ENCODE data around the gene TSPAN10. TPM values are rescaled to one million over a fixed set of nuclear protein-coding genes. Genes with fewer than 3 reads are reported as not detected.
A peak's percentile ranks its signal among the peaks of the same experiment; 100 is the strongest.
"Not testable (repeated sequence)": the region's sequence is repeated elsewhere in the genome, so short reads cannot be mapped to it uniquely, and the experiment has no call there.

TSPAN10 gene
- total RNA-seq, 1 donor from 2014 or later, result 2.7 TPM

DNA sequence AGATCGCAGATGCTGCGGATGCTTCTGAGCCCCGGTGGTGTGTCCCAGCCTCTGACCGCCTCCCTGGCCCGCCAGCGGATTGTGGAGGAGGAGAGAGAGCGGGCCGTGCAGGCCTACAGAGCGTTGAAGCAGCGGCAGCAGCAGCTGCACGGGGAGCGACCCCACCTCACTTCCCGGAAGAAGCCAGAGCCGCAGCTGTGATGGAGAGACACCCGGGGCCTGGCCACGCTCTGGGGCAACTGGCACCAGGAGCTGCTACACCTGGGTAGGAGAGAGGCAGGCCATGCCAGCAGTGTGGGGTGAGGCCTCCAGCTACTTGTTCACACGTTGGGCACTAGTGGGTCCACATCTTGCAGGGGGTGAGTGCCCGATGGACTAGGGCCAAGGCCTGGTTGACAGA is 35.5 kb downstream of the TSPAN10 start:
- Histone ChIP-seq H3K4me3 (ENCODE audit: insufficient read depth, low read depth, low read length) (no peak overlapping the region), H3K36me3 (ENCODE audit: insufficient read depth, low read length) (peaks cover 11% of the 10 kb centered on the region)

DNA sequence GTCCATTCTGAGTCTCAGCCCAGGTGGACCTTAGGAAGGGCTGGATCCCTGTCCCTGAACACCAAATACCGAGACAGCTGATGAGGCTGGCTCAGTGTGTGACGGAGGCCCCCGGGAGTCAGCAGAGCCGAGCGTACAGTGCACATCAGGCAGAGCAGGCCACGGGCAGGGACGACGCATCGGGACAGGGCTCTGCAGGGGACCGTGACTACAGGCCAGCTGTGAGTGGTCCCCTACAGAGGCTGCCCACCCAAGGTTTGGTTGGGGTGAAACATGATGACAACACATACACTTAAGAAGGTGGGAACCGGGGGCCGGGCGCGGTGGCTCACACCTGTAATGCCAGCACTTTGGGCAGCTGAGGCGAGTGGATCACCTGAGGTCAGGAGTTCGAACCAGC is 36.0 kb downstream of the TSPAN10 start:
- no peaks in the 10 kb centered on the region for H3K27me3 Mint-ChIP-seq (ENCODE audit: low read depth, unreplicated experiment)
- TF ChIP-seq EZH2 (IDR thresholded peaks at IDR 0.05; ENCODE audit: insufficient read depth, low read length), result no peak
- H3K27ac Mint-ChIP-seq (ENCODE audit: unreplicated experiment), result no peak overlapping the region
- no peaks in the 10 kb centered on the region for H3K9me3 ChIP-seq (ENCODE audit: insufficient read depth, low read depth, low read length)
- H3K4me3 ChIP-seq (ENCODE audit: insufficient read depth, low read depth, low read length), result no peak overlapping the region
- H3K27me3 ChIP-seq (ENCODE audit: insufficient read depth, low read length), result no peaks in the 10 kb centered on the region
- H3K9ac ChIP-seq (ENCODE audit: low read length), result no peak overlapping the region
- peaks cover 11% of the 10 kb centered on the region for H3K36me3 Mint-ChIP-seq (ENCODE audit: low read depth, unreplicated experiment)
- FAIRE-seq (no peak), DNase-seq (ENCODE audit: low read depth) (no peak)
- peaks cover 4% of the 10 kb centered on the region for H3K4me1 ChIP-seq (ENCODE audit: insufficient read depth, low read length)
- peaks cover 11% of the 10 kb centered on the region for H3K36me3 ChIP-seq (ENCODE audit: insufficient read depth, low read length)
- no peak overlapping the region for H3K27ac ChIP-seq (ENCODE audit: low read depth, low read length)
- H3K9me3 Mint-ChIP-seq (ENCODE audit: unreplicated experiment), result no peaks in the 10 kb centered on the region
- no peak overlapping the region for H2AFZ ChIP-seq (ENCODE audit: low read depth, low read length)
- peaks cover 44% of the 10 kb centered on the region for H4K20me1 ChIP-seq (ENCODE audit: insufficient read depth, low read length)
- H3K4me1 Mint-ChIP-seq (ENCODE audit: low read depth, unreplicated experiment), result peaks cover 8% of the 10 kb centered on the region
- peaks cover 33% of the 10 kb centered on the region for H3K79me2 ChIP-seq (ENCODE audit: insufficient read depth, low read length)
- no peak overlapping the region for H3K4me3 Mint-ChIP-seq (ENCODE audit: unreplicated experiment)
- no peak overlapping the region for H3K4me2 ChIP-seq (ENCODE audit: low read length)

More for the DNA sequence above, 35.5 kb downstream of the TSPAN10 start:
- FAIRE-seq (no peak), DNase-seq (ENCODE audit: low read depth) (no peak)
- no peaks in the 10 kb centered on the region for H3K27me3 Mint-ChIP-seq (ENCODE audit: low read depth, unreplicated experiment)
- no peak overlapping the region for H3K27ac Mint-ChIP-seq (ENCODE audit: unreplicated experiment)
- H4K20me1 ChIP-seq (ENCODE audit: insufficient read depth, low read length), result peaks cover 44% of the 10 kb centered on the region
- no peak overlapping the region for H3K4me2 ChIP-seq (ENCODE audit: low read length)
- peaks cover 13% of the 10 kb centered on the region for H3K4me1 Mint-ChIP-seq (ENCODE audit: low read depth, unreplicated experiment)
- H3K27me3 ChIP-seq (ENCODE audit: insufficient read depth, low read length), result no peaks in the 10 kb centered on the region
- H3K4me3 Mint-ChIP-seq (ENCODE audit: unreplicated experiment), result no peak overlapping the region
- no peak overlapping the region for H3K9ac ChIP-seq (ENCODE audit: low read length)
- H3K36me3 Mint-ChIP-seq (ENCODE audit: low read depth, unreplicated experiment), result peaks cover 9% of the 10 kb centered on the region
- H3K79me2 ChIP-seq (ENCODE audit: insufficient read depth, low read length), result peaks cover 37% of the 10 kb centered on the region
- TF ChIP-seq, protein P1, sequence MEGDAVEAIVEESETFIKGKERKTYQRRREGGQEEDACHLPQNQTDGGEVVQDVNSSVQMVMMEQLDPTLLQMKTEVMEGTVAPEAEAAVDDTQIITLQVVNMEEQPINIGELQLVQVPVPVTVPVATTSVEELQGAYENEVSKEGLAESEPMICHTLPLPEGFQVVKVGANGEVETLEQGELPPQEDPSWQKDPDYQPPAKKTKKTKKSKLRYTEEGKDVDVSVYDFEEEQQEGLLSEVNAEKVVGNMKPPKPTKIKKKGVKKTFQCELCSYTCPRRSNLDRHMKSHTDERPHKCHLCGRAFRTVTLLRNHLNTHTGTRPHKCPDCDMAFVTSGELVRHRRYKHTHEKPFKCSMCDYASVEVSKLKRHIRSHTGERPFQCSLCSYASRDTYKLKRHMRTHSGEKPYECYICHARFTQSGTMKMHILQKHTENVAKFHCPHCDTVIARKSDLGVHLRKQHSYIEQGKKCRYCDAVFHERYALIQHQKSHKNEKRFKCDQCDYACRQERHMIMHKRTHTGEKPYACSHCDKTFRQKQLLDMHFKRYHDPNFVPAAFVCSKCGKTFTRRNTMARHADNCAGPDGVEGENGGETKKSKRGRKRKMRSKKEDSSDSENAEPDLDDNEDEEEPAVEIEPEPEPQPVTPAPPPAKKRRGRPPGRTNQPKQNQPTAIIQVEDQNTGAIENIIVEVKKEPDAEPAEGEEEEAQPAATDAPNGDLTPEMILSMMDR (IDR thresholded peaks at IDR 0.05; ENCODE audit: insufficient read depth, low read depth, low read length), result no peak
- no peak for TF ChIP-seq EZH2 (IDR thresholded peaks at IDR 0.05; ENCODE audit: insufficient read depth, low read length)
- H2AFZ ChIP-seq (ENCODE audit: low read depth, low read length), result no peak overlapping the region
- no peaks in the 10 kb centered on the region for H3K9me3 ChIP-seq (ENCODE audit: insufficient read depth, low read depth, low read length)
- no peak overlapping the region for H3K27ac ChIP-seq (ENCODE audit: low read depth, low read length)
- no peaks in the 10 kb centered on the region for H3K9me3 Mint-ChIP-seq (ENCODE audit: unreplicated experiment)
- H3K4me1 ChIP-seq (ENCODE audit: insufficient read depth, low read length), result peaks cover 8% of the 10 kb centered on the region

- peaks cover 25% of the 10 kb centered on the region for H3K79me2 ChIP-seq (ENCODE audit: insufficient read depth, low read length)
- H3K36me3 ChIP-seq (ENCODE audit: insufficient read depth, low read length), result peaks cover 11% of the 10 kb centered on the region
- H3K9ac ChIP-seq (ENCODE audit: low read length), result no peak overlapping the region
- no peaks in the 10 kb centered on the region for H3K9me3 ChIP-seq (ENCODE audit: insufficient read depth, low read depth, low read length)
- peaks cover 8% of the 10 kb centered on the region for H3K36me3 Mint-ChIP-seq (ENCODE audit: low read depth, unreplicated experiment)
- peaks cover 44% of the 10 kb centered on the region for H4K20me1 ChIP-seq (ENCODE audit: insufficient read depth, low read length)
- H3K27ac ChIP-seq (ENCODE audit: low read depth, low read length), result no peak overlapping the region
- H3K4me3 ChIP-seq (ENCODE audit: insufficient read depth, low read depth, low read length), result no peak overlapping the region
- TF ChIP-seq, protein P1 (IDR thresholded peaks at IDR 0.05; ENCODE audit: insufficient read depth, low read depth, low read length), result no peak
- TF ChIP-seq EZH2 (IDR thresholded peaks at IDR 0.05; ENCODE audit: insufficient read depth, low read length), result no peak
- no peak overlapping the region for H2AFZ ChIP-seq (ENCODE audit: low read depth, low read length)
- no peaks in the 10 kb centered on the region for H3K27me3 Mint-ChIP-seq (ENCODE audit: low read depth, unreplicated experiment)
- no peak for DNase-seq (ENCODE audit: low read depth)
- H3K4me3 Mint-ChIP-seq (ENCODE audit: unreplicated experiment), result no peak overlapping the region
- H3K27me3 ChIP-seq (ENCODE audit: insufficient read depth, low read length), result no peaks in the 10 kb centered on the region
- no peak overlapping the region for H3K27ac Mint-ChIP-seq (ENCODE audit: unreplicated experiment)
- peaks cover 3% of the 10 kb centered on the region for H3K4me1 Mint-ChIP-seq (ENCODE audit: low read depth, unreplicated experiment)
- no peak overlapping the region for H3K4me2 ChIP-seq (ENCODE audit: low read length)
- no peaks in the 10 kb centered on the region for H3K4me1 ChIP-seq (ENCODE audit: insufficient read depth, low read length)
- no peak for FAIRE-seq
- no peaks in the 10 kb centered on the region for H3K9me3 Mint-ChIP-seq (ENCODE audit: unreplicated experiment)
Observed at GRCh38 chr17:81673561-81674258, 36.7 kb downstream of the TSPAN10 start.

GRCh38 chr17:81675515-81676221 is 38.7 kb downstream of the TSPAN10 start:
- not testable (repeated sequence) for H3K27ac ChIP-seq (ENCODE audit: low read depth, low read length); H3K4me3 Mint-ChIP-seq (ENCODE audit: unreplicated experiment); FAIRE-seq; H3K4me2 ChIP-seq (ENCODE audit: low read length); H3K4me1 Mint-ChIP-seq (ENCODE audit: low read depth, unreplicated experiment); H3K4me1 ChIP-seq (ENCODE audit: insufficient read depth, low read length); H3K27me3 ChIP-seq (ENCODE audit: insufficient read depth, low read length); H2AFZ ChIP-seq (ENCODE audit: low read depth, low read length); H3K27ac Mint-ChIP-seq (ENCODE audit: unreplicated experiment); H3K9me3 ChIP-seq (ENCODE audit: insufficient read depth, low read depth, low read length); H3K4me3 ChIP-seq (ENCODE audit: insufficient read depth, low read depth, low read length); H3K27me3 Mint-ChIP-seq (ENCODE audit: low read depth, unreplicated experiment); H3K9me3 Mint-ChIP-seq (ENCODE audit: unreplicated experiment); H3K9ac ChIP-seq (ENCODE audit: low read length)
- H4K20me1 ChIP-seq (ENCODE audit: insufficient read depth, low read length), result peaks cover 33% of the 10 kb centered on the region
- peaks cover 10% of the 10 kb centered on the region for H3K36me3 Mint-ChIP-seq (ENCODE audit: low read depth, unreplicated experiment)
- peaks cover 10% of the 10 kb centered on the region for H3K36me3 ChIP-seq (ENCODE audit: insufficient read depth, low read length)
- peak; percentile 7 for DNase-seq (ENCODE audit: low read depth)
- H3K79me2 ChIP-seq (ENCODE audit: insufficient read depth, low read length), result peaks cover 16% of the 10 kb centered on the region

Measured in astrocyte (in vitro differentiated cells and primary cell).